GM23248 (cell line): ENCODE data around the gene UGT1A10.

Experiments used
- EZH2 ChIP-seq: fragments of 200-600 bp; sonication (generic); IDR thresholded peaks from 2 replicates; pipeline ENCODE4 v1.6.1; 2018; ENCODE audit warnings: antibody characterized with exemption, mild to moderate bottlenecking; ENCODE audit not compliant: insufficient read depth, poor library complexity, severe bottlenecking
- EZH2phosphoT487 ChIP-seq: fragments of 200-600 bp; sonication (generic); IDR thresholded peaks from 2 replicates; pipeline ENCODE4 v1.6.1; 2018; ENCODE audit warnings: antibody characterized with exemption, moderate library complexity, mild to moderate bottlenecking, low read depth; ENCODE audit not compliant: insufficient read depth

- no peak for TF ChIP-seq EZH2
- TF ChIP-seq EZH2phosphoT487: no peak
Measured at GRCh38 chr2:233821709-233822100, 185.5 kb downstream of the UGT1A10 start.
